Astrocyte of the hippocampus (primary cell): ENCODE measurements around the gene TLR7.

Source experiments
- DNase-seq: peaks from one replicate; pipeline ENCODE4 v3.0.0; 2011; ENCODE audit warnings: low read depth, low spot score

TLR7 gene

GRCh38 chrX:12930150-12930549 is 63.3 kb downstream of the TLR7 start:
- no peak for DNase-seq

DNA sequence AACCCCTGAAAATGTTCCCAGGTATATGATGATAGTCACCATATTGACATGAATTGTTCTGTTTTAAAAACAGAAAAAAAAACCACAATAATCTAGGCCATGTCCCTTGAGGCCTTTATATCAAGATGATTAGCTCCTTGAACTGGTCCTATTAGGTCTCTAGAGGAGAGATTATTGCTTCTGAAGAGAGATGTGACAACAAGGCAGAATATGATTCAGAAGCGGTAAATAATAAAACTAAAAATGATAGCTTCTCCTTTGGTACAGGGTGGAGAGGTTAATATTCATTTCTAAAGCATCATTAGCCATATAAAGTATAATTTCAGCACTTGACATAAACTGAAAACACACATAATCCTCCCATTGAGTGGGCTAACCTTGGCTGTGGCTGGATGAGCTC is 65.4 kb downstream of the TLR7 start:
- DNase-seq, result no peak

- no peak for DNase-seq
Observed at GRCh38 chrX:12934850-12935249, 68.0 kb downstream of the TLR7 start.

GRCh38 chrX:12936947-12937346 is 70.1 kb downstream of the TLR7 start:
- no peak for DNase-seq
